ENCODE data around the gene MAGEA2.
"Not testable (repeated sequence)": the region's sequence is repeated elsewhere in the genome, so short reads cannot be mapped to it uniquely, and the experiment has no call there.

MAGEA2 gene

DNA sequence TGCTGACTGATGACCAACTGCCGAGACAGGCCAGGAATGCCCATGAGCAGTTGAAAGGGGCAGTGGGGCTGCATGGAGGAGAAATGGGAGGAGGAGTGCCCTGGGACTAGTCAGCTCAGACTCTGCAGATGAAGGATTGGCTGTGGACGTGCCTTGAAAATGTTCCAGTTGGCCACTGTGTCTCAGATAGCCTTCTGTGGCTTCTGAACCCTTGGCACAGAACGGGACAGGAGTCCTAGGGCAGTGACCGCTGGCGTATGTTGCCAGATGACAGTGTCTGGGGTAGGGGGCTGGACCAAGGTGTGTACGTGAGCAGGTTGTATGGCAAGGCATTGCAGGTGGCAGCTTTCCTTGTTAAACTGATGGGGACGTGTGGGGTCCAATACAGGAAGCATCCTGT is 47.1 kb downstream of the MAGEA2 start:
- DNase-seq: not testable (repeated sequence)

DNA sequence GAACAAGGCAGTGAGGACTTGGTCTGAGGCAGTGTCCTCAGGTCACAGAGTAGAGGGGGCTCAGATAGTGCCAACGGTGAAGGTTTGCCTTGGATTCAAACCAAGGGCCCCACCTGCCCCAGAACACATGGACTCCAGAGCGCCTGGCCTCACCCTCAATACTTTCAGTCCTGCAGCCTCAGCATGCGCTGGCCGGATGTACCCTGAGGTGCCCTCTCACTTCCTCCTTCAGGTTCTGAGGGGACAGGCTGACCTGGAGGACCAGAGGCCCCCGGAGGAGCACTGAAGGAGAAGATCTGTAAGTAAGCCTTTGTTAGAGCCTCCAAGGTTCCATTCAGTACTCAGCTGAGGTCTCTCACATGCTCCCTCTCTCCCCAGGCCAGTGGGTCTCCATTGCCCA is 53.3 kb downstream of the MAGEA2 start:
- not testable (repeated sequence) for DNase-seq
